ENCODE results near the gene GSC2.

The GSC2 gene

DNA sequence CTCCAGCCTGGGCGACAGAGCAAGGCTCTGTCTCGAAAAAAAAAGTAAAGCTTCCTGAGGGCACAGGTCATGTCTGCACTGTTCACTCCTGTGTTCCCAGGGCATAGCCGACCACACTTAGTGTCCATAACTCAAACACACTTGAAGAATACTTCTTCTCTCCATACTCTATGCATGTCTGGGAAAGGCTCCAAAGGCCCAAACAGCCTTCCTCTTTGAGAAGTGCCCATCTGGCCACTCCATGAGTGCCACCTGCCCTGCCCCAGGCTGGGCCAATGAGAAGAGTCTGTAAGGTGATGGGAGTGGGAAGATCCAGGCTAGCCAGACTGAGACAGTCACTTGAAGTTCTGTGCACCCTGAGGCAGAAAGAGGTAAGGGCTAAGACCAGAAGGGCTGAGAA, 52.6 kb downstream of the GSC2 start:
- no peak for DNase-seq (ENCODE audit: low spot score)
- Histone ChIP-seq H3K36me3 (ENCODE audit: low read depth) (peaks cover 3% of the 10 kb centered on the region; the same call in 1 of the 2 replicates), H3K4me3 (ENCODE audit: severe bottlenecking) (no peak overlapping the region), H3K9me3 (ENCODE audit: severe bottlenecking) (no peaks in the 10 kb centered on the region), H3K27me3 (ENCODE audit: insufficient read depth, poor library complexity, severe bottlenecking) (no peaks in the 10 kb centered on the region), H3K4me1 (ENCODE audit: insufficient read depth, poor library complexity, severe bottlenecking) (peaks cover 4% of the 10 kb centered on the region), H3K27ac (ENCODE audit: poor library complexity, severe bottlenecking) (no peak overlapping the region)
- ATAC-seq (ENCODE audit: low read depth) = no peak
- TF ChIP-seq, protein P1, sequence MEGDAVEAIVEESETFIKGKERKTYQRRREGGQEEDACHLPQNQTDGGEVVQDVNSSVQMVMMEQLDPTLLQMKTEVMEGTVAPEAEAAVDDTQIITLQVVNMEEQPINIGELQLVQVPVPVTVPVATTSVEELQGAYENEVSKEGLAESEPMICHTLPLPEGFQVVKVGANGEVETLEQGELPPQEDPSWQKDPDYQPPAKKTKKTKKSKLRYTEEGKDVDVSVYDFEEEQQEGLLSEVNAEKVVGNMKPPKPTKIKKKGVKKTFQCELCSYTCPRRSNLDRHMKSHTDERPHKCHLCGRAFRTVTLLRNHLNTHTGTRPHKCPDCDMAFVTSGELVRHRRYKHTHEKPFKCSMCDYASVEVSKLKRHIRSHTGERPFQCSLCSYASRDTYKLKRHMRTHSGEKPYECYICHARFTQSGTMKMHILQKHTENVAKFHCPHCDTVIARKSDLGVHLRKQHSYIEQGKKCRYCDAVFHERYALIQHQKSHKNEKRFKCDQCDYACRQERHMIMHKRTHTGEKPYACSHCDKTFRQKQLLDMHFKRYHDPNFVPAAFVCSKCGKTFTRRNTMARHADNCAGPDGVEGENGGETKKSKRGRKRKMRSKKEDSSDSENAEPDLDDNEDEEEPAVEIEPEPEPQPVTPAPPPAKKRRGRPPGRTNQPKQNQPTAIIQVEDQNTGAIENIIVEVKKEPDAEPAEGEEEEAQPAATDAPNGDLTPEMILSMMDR (IDR thresholded peaks at IDR 0.05; ENCODE audit: poor library complexity, severe bottlenecking) = no peak

Measured in RWPE2 (cell line).